ENCODE results near the gene MED15.

MED15 gene

DNA sequence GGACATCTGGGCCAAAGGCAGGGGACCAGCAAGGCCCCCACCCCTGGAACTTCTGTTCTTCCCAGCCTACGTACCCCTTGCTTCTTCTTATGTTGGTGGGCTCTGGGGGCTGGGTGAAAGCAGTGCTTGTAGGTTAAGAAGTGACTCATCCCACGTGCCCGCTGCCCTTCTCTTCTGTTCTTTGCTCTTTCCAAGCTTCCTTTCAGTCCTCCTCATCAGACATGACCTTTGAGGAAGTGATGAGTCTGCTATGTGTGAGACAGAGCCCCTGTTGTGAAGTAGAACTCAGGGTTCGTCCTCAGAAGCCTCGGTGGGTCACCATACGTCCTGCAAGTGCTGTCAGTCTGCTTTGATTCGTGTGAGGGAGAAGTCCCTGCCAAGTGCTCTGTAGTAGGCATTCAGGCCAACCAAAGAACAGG, 12.7 kb downstream of the MED15 start:
- Mint-ChIP-seq H3K9me3 (no peaks in the 10 kb centered on the region), H3K4me3 (peak overlapping the region; percentile 39), H3K27ac (ENCODE audit: low read depth) (peak overlapping the region; percentile 94), H3K27me3 (no peaks in the 10 kb centered on the region), H3K4me1 (peaks cover 69% of the 10 kb centered on the region), H3K36me3 (ENCODE audit: insufficient read depth) (peaks cover 32% of the 10 kb centered on the region)
- ATAC-seq (replicated peaks; ENCODE audit: extremely low read depth, poor library complexity, severe bottlenecking) (peak; percentile 50), DNase-seq (ENCODE audit: low spot score in 2 of 2) (peak in 1 of 2 donors; percentile 12)

- DNase-seq (ENCODE audit: low spot score in 2 of 2) = no peak
- ATAC-seq (replicated peaks; ENCODE audit: extremely low read depth, poor library complexity, severe bottlenecking) = no peak
- Mint-ChIP-seq H3K4me3 (peak overlapping the region; percentile 34), H3K27ac (ENCODE audit: low read depth) (peak overlapping the region; percentile 72), H3K9me3 (no peaks in the 10 kb centered on the region), H3K4me1 (peaks cover 78% of the 10 kb centered on the region), H3K36me3 (ENCODE audit: insufficient read depth) (peaks cover 38% of the 10 kb centered on the region), H3K27me3 (no peaks in the 10 kb centered on the region)
Observed at GRCh38 chr22:20522134-20523004, 15.0 kb downstream of the MED15 start.

GRCh38 chr22:20523086-20523983, 15.9 kb downstream of the MED15 start:
- H3K9me3 Mint-ChIP-seq = no peaks in the 10 kb centered on the region
- peaks cover 39% of the 10 kb centered on the region for H3K36me3 Mint-ChIP-seq (ENCODE audit: insufficient read depth)
- peak; percentile 12 for ATAC-seq (replicated peaks; ENCODE audit: extremely low read depth, poor library complexity, severe bottlenecking)
- peak overlapping the region; percentile 34 for H3K4me3 Mint-ChIP-seq
- H3K4me1 Mint-ChIP-seq = peaks cover 75% of the 10 kb centered on the region
- no peak for DNase-seq (ENCODE audit: low spot score in 2 of 2)
- no peaks in the 10 kb centered on the region for H3K27me3 Mint-ChIP-seq
- peak overlapping the region; percentile 72 for H3K27ac Mint-ChIP-seq (ENCODE audit: low read depth)

DNA sequence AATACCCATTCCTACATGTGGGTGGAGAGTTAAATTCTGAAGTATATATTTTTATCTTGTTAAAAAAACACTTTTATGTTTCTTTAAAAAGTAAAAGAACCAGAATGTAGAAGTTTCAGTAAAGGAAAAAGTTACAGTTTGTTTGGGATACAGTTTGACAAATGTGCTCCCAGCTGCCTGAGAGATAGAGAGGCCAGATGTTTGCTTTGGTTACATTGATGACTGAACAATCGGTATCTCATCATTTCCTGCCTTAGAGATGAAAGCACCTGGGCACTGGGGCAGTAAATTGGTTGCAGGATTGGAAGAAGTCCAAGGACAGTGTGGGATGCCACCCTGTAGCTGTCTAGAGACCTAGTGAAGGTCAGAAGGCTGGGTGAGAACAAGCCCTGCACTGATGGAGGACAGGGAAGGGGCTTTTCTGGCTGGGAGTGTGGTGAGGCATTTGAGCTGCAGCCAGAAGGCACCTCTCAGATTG, 16.6 kb downstream of the MED15 start:
- DNase-seq (ENCODE audit: low spot score in 2 of 2) (peak in 1 of 2 donors; percentile 12), ATAC-seq (replicated peaks; ENCODE audit: extremely low read depth, poor library complexity, severe bottlenecking) (peak; percentile 61)
- no peaks in the 10 kb centered on the region for H3K27me3 Mint-ChIP-seq
- peak overlapping the region; percentile 34 for H3K4me3 Mint-ChIP-seq
- no peaks in the 10 kb centered on the region for H3K9me3 Mint-ChIP-seq
- peaks cover 74% of the 10 kb centered on the region for H3K4me1 Mint-ChIP-seq
- H3K36me3 Mint-ChIP-seq (ENCODE audit: insufficient read depth) = peaks cover 42% of the 10 kb centered on the region
- peak overlapping the region; percentile 72 for H3K27ac Mint-ChIP-seq (ENCODE audit: low read depth)

DNA sequence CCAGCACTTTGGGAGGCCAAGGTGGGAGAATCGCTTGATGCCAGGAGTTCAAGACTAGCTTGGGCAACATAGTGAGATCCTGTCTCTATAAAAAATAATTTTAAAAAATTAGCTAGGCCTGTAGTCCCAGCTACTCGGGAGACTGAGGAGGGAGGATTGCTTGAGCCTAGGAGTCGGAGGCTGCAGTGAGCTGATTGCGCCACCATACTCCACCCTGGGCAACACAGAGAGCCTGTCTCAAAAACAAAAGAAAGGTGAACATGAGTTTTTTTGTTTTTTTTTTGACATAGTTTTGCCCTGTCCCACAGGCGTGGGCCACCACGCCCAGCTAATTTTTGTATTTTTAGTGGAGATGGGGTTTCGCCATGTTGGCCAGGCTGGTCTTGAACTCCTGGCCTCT, 17.6 kb downstream of the MED15 start:
- H3K27ac Mint-ChIP-seq (ENCODE audit: low read depth) = peak overlapping the region; percentile 72
- no peaks in the 10 kb centered on the region for H3K27me3 Mint-ChIP-seq
- H3K4me1 Mint-ChIP-seq = peaks cover 67% of the 10 kb centered on the region
- peaks cover 41% of the 10 kb centered on the region for H3K36me3 Mint-ChIP-seq (ENCODE audit: insufficient read depth)
- ATAC-seq (replicated peaks; ENCODE audit: extremely low read depth, poor library complexity, severe bottlenecking) = no peak
- DNase-seq (ENCODE audit: low spot score in 2 of 2) = no peak
- H3K9me3 Mint-ChIP-seq = no peaks in the 10 kb centered on the region
- no peak overlapping the region for H3K4me3 Mint-ChIP-seq

- DNase-seq (ENCODE audit: low spot score in 2 of 2) (no peak), ATAC-seq (replicated peaks; ENCODE audit: extremely low read depth, poor library complexity, severe bottlenecking) (no peak)
- H3K27me3 Mint-ChIP-seq = no peaks in the 10 kb centered on the region
- H3K9me3 Mint-ChIP-seq = no peaks in the 10 kb centered on the region
- H3K36me3 Mint-ChIP-seq (ENCODE audit: insufficient read depth) = peaks cover 30% of the 10 kb centered on the region
- peaks cover 68% of the 10 kb centered on the region for H3K4me1 Mint-ChIP-seq
- peak overlapping the region; percentile 75 for H3K27ac Mint-ChIP-seq (ENCODE audit: low read depth)
- no peak overlapping the region for H3K4me3 Mint-ChIP-seq
Observed at GRCh38 chr22:20526305-20526627, 18.9 kb downstream of the MED15 start.

GRCh38 chr22:20526628-20527355, 19.4 kb downstream of the MED15 start:
- no peak for ATAC-seq (replicated peaks; ENCODE audit: extremely low read depth, poor library complexity, severe bottlenecking)
- Mint-ChIP-seq H3K27ac (ENCODE audit: low read depth) (peak overlapping the region; percentile 75), H3K36me3 (ENCODE audit: insufficient read depth) (peaks cover 30% of the 10 kb centered on the region), H3K27me3 (no peaks in the 10 kb centered on the region), H3K4me1 (peaks cover 74% of the 10 kb centered on the region), H3K4me3 (peak overlapping the region; percentile 9), H3K9me3 (no peaks in the 10 kb centered on the region)
- no peak for DNase-seq (ENCODE audit: low spot score in 2 of 2)

GRCh38 chr22:20528405-20528978, 21.1 kb downstream of the MED15 start:
- Mint-ChIP-seq H3K9me3 (no peaks in the 10 kb centered on the region), H3K36me3 (ENCODE audit: insufficient read depth) (peaks cover 26% of the 10 kb centered on the region), H3K27ac (ENCODE audit: low read depth) (peak overlapping the region; percentile 88), H3K27me3 (no peaks in the 10 kb centered on the region), H3K4me1 (peaks cover 73% of the 10 kb centered on the region), H3K4me3 (peak overlapping the region; percentile 22)
- DNase-seq (ENCODE audit: low spot score in 2 of 2) (no peak), ATAC-seq (replicated peaks; ENCODE audit: extremely low read depth, poor library complexity, severe bottlenecking) (no peak)

GRCh38 chr22:20530368-20531153, 23.2 kb downstream of the MED15 start:
- H3K4me1 Mint-ChIP-seq = peaks cover 77% of the 10 kb centered on the region
- no peak for ATAC-seq (replicated peaks; ENCODE audit: extremely low read depth, poor library complexity, severe bottlenecking)
- no peak for DNase-seq (ENCODE audit: low spot score in 2 of 2)
- H3K27me3 Mint-ChIP-seq = no peaks in the 10 kb centered on the region
- H3K9me3 Mint-ChIP-seq = no peaks in the 10 kb centered on the region
- H3K27ac Mint-ChIP-seq (ENCODE audit: low read depth) = peak overlapping the region; percentile 87
- H3K36me3 Mint-ChIP-seq (ENCODE audit: insufficient read depth) = peaks cover 28% of the 10 kb centered on the region
- no peak overlapping the region for H3K4me3 Mint-ChIP-seq

DNA sequence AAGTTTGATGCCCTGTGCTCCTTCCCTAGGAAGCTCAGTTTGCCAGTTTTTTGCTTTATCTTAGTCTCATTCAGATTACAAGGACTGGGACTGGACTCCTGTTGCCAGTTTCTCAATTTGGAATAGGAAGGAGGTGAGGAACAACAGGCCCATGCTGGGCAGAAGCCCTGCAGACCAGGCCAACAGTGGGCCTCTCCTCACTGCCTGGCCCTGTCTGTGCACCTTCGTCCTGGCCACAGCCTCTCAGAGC, 23.7 kb downstream of the MED15 start:
- peaks cover 76% of the 10 kb centered on the region for H3K4me1 Mint-ChIP-seq
- H3K27me3 Mint-ChIP-seq = no peaks in the 10 kb centered on the region
- H3K9me3 Mint-ChIP-seq = no peaks in the 10 kb centered on the region
- no peak for ATAC-seq (replicated peaks; ENCODE audit: extremely low read depth, poor library complexity, severe bottlenecking)
- no peak for DNase-seq (ENCODE audit: low spot score in 2 of 2)
- H3K27ac Mint-ChIP-seq (ENCODE audit: low read depth) = peak overlapping the region; percentile 87
- no peak overlapping the region for H3K4me3 Mint-ChIP-seq
- H3K36me3 Mint-ChIP-seq (ENCODE audit: insufficient read depth) = peaks cover 26% of the 10 kb centered on the region

- H3K36me3 Mint-ChIP-seq (ENCODE audit: insufficient read depth) = peaks cover 20% of the 10 kb centered on the region
Observed at GRCh38 chr22:20531404-20532201, 24.2 kb downstream of the MED15 start.

More at GRCh38 chr22:20531404-20532201, 24.2 kb downstream of the MED15 start:
- Mint-ChIP-seq H3K9me3 (no peaks in the 10 kb centered on the region), H3K27me3 (no peaks in the 10 kb centered on the region), H3K4me3 (no peak overlapping the region), H3K27ac (ENCODE audit: low read depth) (peak overlapping the region; percentile 77), H3K4me1 (peaks cover 75% of the 10 kb centered on the region)
- ATAC-seq (replicated peaks; ENCODE audit: extremely low read depth, poor library complexity, severe bottlenecking) (no peak), DNase-seq (ENCODE audit: low spot score in 2 of 2) (no peak)

All from central memory CD8-positive, alpha-beta T cell (primary cell).